Measurements from ENCODE around the gene CNTF. TPM values are rescaled to one million over a fixed set of nuclear protein-coding genes. Genes with fewer than 3 reads are reported as not detected.
A peak's percentile ranks its signal among the peaks of the same experiment; 100 is the strongest.

CNTF gene
- polyA plus RNA-seq, 3 donors, result 1.2 to 1.8 (median 1.6) TPM

GRCh38 chr11:58639103-58639502, 16.6 kb downstream of the CNTF start:
- no peak for DNase-seq (ENCODE audit: extremely low read depth in 1 of 11, low read depth in 9 of 11, low spot score in 4 of 11)

- DNase-seq (ENCODE audit: extremely low read depth in 1 of 11, low read depth in 9 of 11, low spot score in 4 of 11), result no peak
Measured at GRCh38 chr11:58639669-58640068, 17.2 kb downstream of the CNTF start.

GRCh38 chr11:58640386-58641023, 18.0 kb downstream of the CNTF start:
- no peak for DNase-seq (ENCODE audit: extremely low read depth in 1 of 11, low read depth in 9 of 11, low spot score in 4 of 11)

GRCh38 chr11:58641341-58641740, 18.9 kb downstream of the CNTF start:
- DNase-seq (ENCODE audit: extremely low read depth in 1 of 11, low read depth in 9 of 11, low spot score in 4 of 11), result no peak

- no peak for DNase-seq (ENCODE audit: extremely low read depth in 1 of 11, low read depth in 9 of 11, low spot score in 4 of 11)
Measured at GRCh38 chr11:58641803-58642581, 19.5 kb downstream of the CNTF start.

- no peak for DNase-seq (ENCODE audit: extremely low read depth in 1 of 11, low read depth in 9 of 11, low spot score in 4 of 11)
Measured at GRCh38 chr11:58645854-58646253, 23.4 kb downstream of the CNTF start.

- no peak for DNase-seq (ENCODE audit: extremely low read depth in 1 of 11, low read depth in 9 of 11, low spot score in 4 of 11)
Measured at GRCh38 chr11:58647141-58647699, 24.8 kb downstream of the CNTF start.

- no peak for DNase-seq (ENCODE audit: extremely low read depth in 1 of 11, low read depth in 9 of 11, low spot score in 4 of 11)
Measured at GRCh38 chr11:58647866-58648265, 25.4 kb downstream of the CNTF start.

GRCh38 chr11:58649623-58650022, 27.2 kb downstream of the CNTF start:
- DNase-seq (ENCODE audit: extremely low read depth in 1 of 11, low read depth in 9 of 11, low spot score in 4 of 11), result no peak

GRCh38 chr11:58650496-58650895, 28.0 kb downstream of the CNTF start:
- DNase-seq (ENCODE audit: extremely low read depth in 1 of 11, low read depth in 9 of 11, low spot score in 4 of 11), result no peak

- DNase-seq (ENCODE audit: extremely low read depth in 1 of 11, low read depth in 9 of 11, low spot score in 4 of 11), result no peak
Measured at GRCh38 chr11:58652726-58653280, 30.3 kb downstream of the CNTF start.

- DNase-seq (ENCODE audit: extremely low read depth in 1 of 11, low read depth in 9 of 11, low spot score in 4 of 11), result peak; percentile 26 to 69 (median 48)
Measured at GRCh38 chr11:58654079-58654907, 31.8 kb downstream of the CNTF start.

GRCh38 chr11:58654908-58655296, 32.4 kb downstream of the CNTF start:
- DNase-seq (ENCODE audit: extremely low read depth in 1 of 11, low read depth in 9 of 11, low spot score in 4 of 11), result no peak

GRCh38 chr11:58656348-58656747, 33.9 kb downstream of the CNTF start:
- DNase-seq (ENCODE audit: extremely low read depth in 1 of 11, low read depth in 9 of 11, low spot score in 4 of 11), result no peak

- DNase-seq (ENCODE audit: extremely low read depth in 1 of 11, low read depth in 9 of 11, low spot score in 4 of 11), result no peak
Measured at GRCh38 chr11:58658623-58659022, 36.2 kb downstream of the CNTF start.

GRCh38 chr11:58659404-58659803, 36.9 kb downstream of the CNTF start:
- DNase-seq (ENCODE audit: extremely low read depth in 1 of 11, low read depth in 9 of 11, low spot score in 4 of 11), result no peak

- DNase-seq (ENCODE audit: extremely low read depth in 1 of 11, low read depth in 9 of 11, low spot score in 4 of 11), result no peak
Measured at GRCh38 chr11:58659910-58660570, 37.6 kb downstream of the CNTF start.

- no peak for DNase-seq (ENCODE audit: extremely low read depth in 1 of 11, low read depth in 9 of 11, low spot score in 4 of 11)
Measured at GRCh38 chr11:58671983-58672633, 49.6 kb downstream of the CNTF start.

Measured in renal cortex interstitium (tissue), 11 donors.